Effector CD4-positive, alpha-beta T cell (primary cell): ENCODE measurements around the gene SOST.
A peak's percentile ranks its signal among the peaks of the same experiment; 100 is the strongest.

Experiments
- DNase-seq: peaks from one replicate; pipeline ENCODE4 v3.0.0-alpha.2; 2020

The SOST gene

GRCh38 chr17:43740541-43740940 lies 18.1 kb downstream of the SOST start:
- DNase-seq: no peak

- DNase-seq: no peak
Observed at GRCh38 chr17:43737722-43738121, 20.9 kb downstream of the SOST start.

- DNase-seq: no peak
Observed at GRCh38 chr17:43736389-43736788, 22.2 kb downstream of the SOST start.

GRCh38 chr17:43734376-43734775 lies 24.2 kb downstream of the SOST start:
- DNase-seq: no peak

GRCh38 chr17:43733956-43734355 lies 24.6 kb downstream of the SOST start:
- DNase-seq: no peak

- DNase-seq: no peak
Observed at GRCh38 chr17:43732958-43733357, 25.6 kb downstream of the SOST start.

- no peak for DNase-seq
Observed at GRCh38 chr17:43728081-43728480, 30.5 kb downstream of the SOST start.

GRCh38 chr17:43723697-43724359 lies 34.8 kb downstream of the SOST start:
- DNase-seq: no peak

GRCh38 chr17:43722870-43723665 lies 35.5 kb downstream of the SOST start:
- no peak for DNase-seq

GRCh38 chr17:43722269-43722619 lies 36.3 kb downstream of the SOST start:
- no peak for DNase-seq

GRCh38 chr17:43721537-43722268 lies 36.9 kb downstream of the SOST start:
- DNase-seq: no peak

- peak; percentile 61 for DNase-seq
Observed at GRCh38 chr17:43720311-43721060, 38.1 kb downstream of the SOST start.

GRCh38 chr17:43719578-43719977 lies 39.0 kb downstream of the SOST start:
- DNase-seq: no peak

- no peak for DNase-seq
Observed at GRCh38 chr17:43718544-43718943, 40.0 kb downstream of the SOST start.

- DNase-seq: no peak
Observed at GRCh38 chr17:43717913-43718312, 40.7 kb downstream of the SOST start.

- DNase-seq: no peak
Observed at GRCh38 chr17:43714465-43715149, 44.0 kb downstream of the SOST start.

GRCh38 chr17:43713494-43714162 lies 45.0 kb downstream of the SOST start:
- no peak for DNase-seq

GRCh38 chr17:43712397-43712796 lies 46.2 kb downstream of the SOST start:
- no peak for DNase-seq

- no peak for DNase-seq
Observed at GRCh38 chr17:43710101-43710500, 48.5 kb downstream of the SOST start.

GRCh38 chr17:43709210-43709609 lies 49.4 kb downstream of the SOST start:
- DNase-seq: no peak

- no peak for DNase-seq
Observed at GRCh38 chr17:43707184-43707583, 51.4 kb downstream of the SOST start.

GRCh38 chr17:43706235-43706634 lies 52.4 kb downstream of the SOST start:
- DNase-seq: no peak
